IMR-90 (cell line): Measurements from ENCODE around the gene GPX4. TPM values are rescaled to one million over a fixed set of nuclear protein-coding genes. Genes with fewer than 3 reads are reported as not detected.

ENCODE experiments used
- ATAC-seq: fragments of 200-7000 bp; cut with Tn5 transposase; 2 replicates; pipeline ENCODE4 v1.9.1; 2020; ENCODE audit warnings: low read depth, mild to moderate bottlenecking, moderate library complexity
- BruUV-seq: library from RNA; stranded (reverse); fragments of 400-500 nt; replicated peaks from 2 replicates; lab custom pipeline; 2021; lab: Mats Ljungman, UMichigan
- CTCF ChIA-PET: fragments of 300-600 bp; formaldehyde crosslinking; extraction: SDS; loops from one replicate; lab custom pipeline; 2021; ENCODE audit warnings: antibody characterized with exemption; lab: Yijun Ruan, JAX
- POLR2A ChIA-PET: fragments of 300-600 bp; sonication (Branson Sonifier 250); formaldehyde crosslinking; loops from one replicate; lab custom pipeline; 2022; ENCODE audit warnings: antibody characterized with exemption; ENCODE audit not compliant: unreplicated experiment; lab: Charles Lee
- DNase-seq: peaks from one replicate; pipeline ENCODE4 v3.0.0; 2013
- H2AFZ ChIP-seq: replicated peaks from 2 replicates; pipeline ENCODE3; 2013; ENCODE audit warnings: low read length, mild to moderate bottlenecking; ENCODE audit not compliant: poor library complexity
- H2AK5ac ChIP-seq: 2 replicates; pipeline ENCODE4 v1.6.1; 2013; ENCODE audit warnings: low read depth, low read length, inconsistent platforms
- H2AK9ac ChIP-seq: replicated peaks from 2 replicates; pipeline ENCODE3; 2013; ENCODE audit warnings: mild to moderate bottlenecking, low read depth, low read length, moderate library complexity; ENCODE audit not compliant: poor library complexity
- H2BK120ac ChIP-seq: 2 replicates; pipeline ENCODE4 v1.6.1; 2013; ENCODE audit warnings: low read depth, low read length, inconsistent platforms
- H2BK15ac ChIP-seq: 3 replicates; pipeline ENCODE4 v1.6.1; 2013; ENCODE audit warnings: low read depth, low read length, inconsistent platforms
- H2BK20ac ChIP-seq: 2 replicates; pipeline ENCODE4 v1.6.1; 2013; ENCODE audit warnings: low read depth, mild to moderate bottlenecking, inconsistent platforms, low read length, moderate library complexity
- H2BK5ac ChIP-seq: 2 replicates; pipeline ENCODE4 v1.6.1; 2013; ENCODE audit warnings: mild to moderate bottlenecking, low read depth, low read length, inconsistent platforms; ENCODE audit not compliant: poor library complexity, severe bottlenecking
- H3K14ac ChIP-seq: replicated peaks from 2 replicates; pipeline ENCODE4 v1.6.1; 2013; ENCODE audit warnings: low read depth, low read length, inconsistent platforms
- H3K18ac ChIP-seq: 2 replicates; pipeline ENCODE4 v1.6.1; 2013; ENCODE audit warnings: low read depth, low read length, control low read depth
- H3K23ac ChIP-seq: 2 replicates; pipeline ENCODE4 v1.6.1; 2013; ENCODE audit warnings: low read depth, low read length, inconsistent platforms
- H3K27ac ChIP-seq: 2 replicates; pipeline ENCODE4 v1.5.1; 2013; ENCODE audit warnings: mild to moderate bottlenecking, control low read depth, low read length; ENCODE audit not compliant: insufficient read depth
- H3K27me3 ChIP-seq: 2 replicates; pipeline ENCODE4 v1.6.1; 2013; ENCODE audit warnings: low read length; ENCODE audit not compliant: control insufficient read depth, insufficient read depth
- H3K36me3 ChIP-seq: 2 replicates; pipeline ENCODE4 v1.6.1; 2013; ENCODE audit warnings: low read length, mixed read lengths; ENCODE audit not compliant: control insufficient read depth, insufficient read depth
- H3K4ac ChIP-seq: 2 replicates; pipeline ENCODE4 v1.6.1; 2013; ENCODE audit warnings: low read depth, low read length, inconsistent platforms
- H3K4me1 ChIP-seq: 2 replicates; pipeline ENCODE4 v1.6.1; 2013; ENCODE audit warnings: low read length, mixed read lengths; ENCODE audit not compliant: control insufficient read depth, insufficient read depth
- H3K4me2 ChIP-seq: 2 replicates; pipeline ENCODE4 v1.6.1; 2013; ENCODE audit warnings: low read depth, mild to moderate bottlenecking, control low read depth, low read length, moderate library complexity
- H3K4me3 ChIP-seq: 2 replicates; pipeline ENCODE4 v1.5.1; 2013; ENCODE audit warnings: low read depth, mild to moderate bottlenecking, control low read depth, low read length, moderate library complexity; ENCODE audit not compliant: insufficient read depth
- H3K56ac ChIP-seq: 2 replicates; pipeline ENCODE4 v1.6.1; 2013; ENCODE audit warnings: low read length, inconsistent platforms; ENCODE audit not compliant: insufficient read depth; ENCODE audit errors: extremely low read depth
- H3K79me1 ChIP-seq, 2 experiments: 2 replicates each; pipeline ENCODE4 v1.6.1; 2013; ENCODE audit warnings: low read length in 2 of 2, inconsistent platforms in 1 of 2, low read depth in 1 of 2
- H3K9ac ChIP-seq: 2 replicates; pipeline ENCODE4 v1.6.1; 2013; ENCODE audit warnings: low read depth, low read length, control low read depth
- H3K9me1 ChIP-seq: 2 replicates; pipeline ENCODE4 v1.6.1; 2013; ENCODE audit warnings: low read length, inconsistent platforms; ENCODE audit not compliant: insufficient read depth
- H3K9me3 ChIP-seq: 2 replicates; pipeline ENCODE4 v1.6.1; 2013; ENCODE audit warnings: low read length; ENCODE audit not compliant: control insufficient read depth, insufficient read depth
- H4K20me1 ChIP-seq: 2 replicates; pipeline ENCODE4 v1.6.1; 2013; ENCODE audit warnings: low read length, inconsistent platforms; ENCODE audit not compliant: insufficient read depth
- H4K5ac ChIP-seq: 2 replicates; pipeline ENCODE4 v1.6.1; 2013; ENCODE audit warnings: mild to moderate bottlenecking, low read depth, low read length, control low read depth
- H4K8ac ChIP-seq, 2 experiments: 2 replicates each; pipeline ENCODE4 v1.6.1; 2013; ENCODE audit warnings: low read depth in 2 of 2, low read length in 2 of 2, control low read depth in 1 of 2, inconsistent platforms in 1 of 2
- H4K91ac ChIP-seq: 2 replicates; pipeline ENCODE4 v1.6.1; 2013; ENCODE audit warnings: low read depth, low read length, inconsistent platforms; ENCODE audit not compliant: insufficient read depth
- BHLHE40 ChIP-seq: fragments of 150-350 bp; IDR thresholded peaks from 2 replicates; pipeline ENCODE4 v1.6.1; 2016; ENCODE audit warnings: mild to moderate bottlenecking, low read depth, low read length
- CEBPB ChIP-seq: IDR thresholded peaks from 2 replicates; pipeline ENCODE4 v1.6.1; 2012; ENCODE audit warnings: low read depth, low read length, improper control_type of control experiment
- CHD1 ChIP-seq: IDR thresholded peaks from 2 replicates; pipeline ENCODE4 v1.6.1; 2012; ENCODE audit warnings: low read depth, low read length, improper control_type of control experiment
- CTCF ChIP-seq: conservative IDR thresholded peaks from 2 replicates; pipeline ENCODE4 v1.5.1; 2012; ENCODE audit warnings: mild to moderate bottlenecking, low read depth, low read length, improper control_type of control experiment
- ELK1 ChIP-seq: fragments of 150-350 bp; IDR thresholded peaks from 2 replicates; pipeline ENCODE4 v1.6.1; 2016; ENCODE audit warnings: low read depth, mild to moderate bottlenecking, low read length, moderate library complexity, borderline replicate concordance
- MAFK ChIP-seq: IDR thresholded peaks from 2 replicates; pipeline ENCODE4 v1.6.1; 2012; ENCODE audit warnings: low read depth, low read length, improper control_type of control experiment
- MXI1 ChIP-seq: IDR thresholded peaks from 2 replicates; pipeline ENCODE4 v1.6.1; 2012; ENCODE audit warnings: low read depth, mild to moderate bottlenecking, low read length, moderate library complexity, borderline replicate concordance
- NFE2L2 ChIP-seq: fragments of 150-350 bp; IDR thresholded peaks from 2 replicates; pipeline ENCODE4 v1.6.1; 2016; ENCODE audit warnings: low read depth, mild to moderate bottlenecking, low read length
- RAD21 ChIP-seq: IDR thresholded peaks from 2 replicates; pipeline ENCODE4 v1.6.1; 2012; ENCODE audit warnings: low read length, improper control_type of control experiment
- RCOR1 ChIP-seq: IDR thresholded peaks from 2 replicates; pipeline ENCODE4 v1.6.1; 2012; ENCODE audit warnings: mild to moderate bottlenecking, low read length, improper control_type of control experiment; ENCODE audit not compliant: insufficient replicate concordance
- RFX5 ChIP-seq: IDR thresholded peaks from 2 replicates; pipeline ENCODE4 v1.8.0; 2012; ENCODE audit warnings: low read depth, mild to moderate bottlenecking, low read length, moderate library complexity
- SMC3 ChIP-seq: fragments of 150-350 bp; IDR thresholded peaks from 2 replicates; pipeline ENCODE4 v1.6.1; 2016; ENCODE audit warnings: low read depth, mild to moderate bottlenecking, antibody characterized with exemption, low read length, moderate library complexity
- USF2 ChIP-seq: fragments of 150-350 bp; IDR thresholded peaks from 2 replicates; pipeline ENCODE4 v1.6.1; 2017; ENCODE audit warnings: mild to moderate bottlenecking, antibody characterized with exemption, low read length, low read depth
- WGBS, 2 experiments: methylation state at CpG; one replicate each; pipeline versions ENCODE4 v1.1.5 to v1.1.7; 2013; ENCODE audit warnings: missing lambda C conversion rate in 2 of 2; ENCODE audit not compliant: insufficient read length in 1 of 2; ENCODE audit errors: extremely low coverage in 2 of 2; 5-methylcytosine and 5-hydroxymethylcytosine counted together
- dilution Hi-C: fragments of 300-500 bp; cut with HindIII; formaldehyde crosslinking; loops from one replicate; pipeline ENCODE4 v1.14.3; 2018; ENCODE audit warnings: low sequenced_read_pairs; ENCODE audit not compliant: unreplicated experiment
- in situ Hi-C: fragments of 300-500 bp; cut with MboI; formaldehyde crosslinking; loops from 3 replicates; pipeline ENCODE4 v1.14.3; 2019; ENCODE audit warnings: low sequenced_read_pairs, inconsistent platforms, mixed read lengths
- intact Hi-C: fragments of 100-400 bp; cut with micrococcal nuclease; formaldehyde crosslinking; loops from 2 replicates; pipeline ENCODE4 v1.10.0; 2022
- polyA plus RNA-seq, 3 experiments: library from polyadenylated mRNA; depleted of rRNA; stranded (reverse); fragments of >200 nt; gene quantifications; 2 replicates each; pipeline ENCODE4 v1.2.3, GENCODE V29; 2012; ENCODE audit warnings: low replicate concordance in 1 of 3
- total RNA-seq: library from RNA; depleted of rRNA; stranded (reverse); fragments of >200 nt; gene quantifications from 2 replicates; pipeline ENCODE4 v1.2.3, GENCODE V29; 2012

The GPX4 gene
- total and polyA plus RNA-seq, 2 of the 4 experiments (the other 2 are of a cell fraction) = 357 to 1,083 TPM

GRCh38 chr19:1107661-1108261, 4.0 kb downstream of the GPX4 start:
- no peaks in the 10 kb centered on the region for H3K9me3 ChIP-seq
- H2BK15ac ChIP-seq = no peak overlapping the region
- peaks cover 46% of the 10 kb centered on the region for H4K20me1 ChIP-seq
- peaks cover 6% of the 10 kb centered on the region for H3K4me1 ChIP-seq
- no peak overlapping the region for H2AK5ac ChIP-seq
- CTCF ChIA-PET = no interaction called here
- no peak overlapping the region for H4K5ac ChIP-seq
- no peak overlapping the region for H4K8ac ChIP-seq
- no peaks in the 10 kb centered on the region for H3K27me3 ChIP-seq
- 98% methylated on average over 5 of the region's 25 CpGs; no CpG with 5 or more reads in 1 of the 2 experiments for WGBS, 2 experiments
- H3K27ac ChIP-seq = no peak overlapping the region
- POLR2A ChIA-PET = no interaction called here
- no peak overlapping the region for H2AFZ ChIP-seq
- no peak overlapping the region for H3K4me2 ChIP-seq
- H2BK20ac ChIP-seq = no peak overlapping the region
- intact Hi-C loops (no loop called here), dilution Hi-C loops (no loop called here), in situ Hi-C loops (loop anchor here (5.0 kb wide), 1 partner anchor 95 kb away; no protein-coding TSS in a partner anchor)
- H3K4me3 ChIP-seq = no peak overlapping the region
- H3K9me1 ChIP-seq = 0 out of 2 replicates have a peak, but pooled peaks cover 2% of the 10 kb centered on the region
- H3K23ac ChIP-seq = no peak overlapping the region
- H3K4ac ChIP-seq = no peak overlapping the region
- no peak overlapping the region for H3K9ac ChIP-seq
- no TSS peak for BruUV-seq
- H2BK5ac ChIP-seq = no peak overlapping the region
- no peak for DNase-seq
- no peak overlapping the region for H3K18ac ChIP-seq
- no peak for TF ChIP-seq CHD1
- TF ChIP-seq RFX5 = no peak
- TF ChIP-seq NFE2L2 = no peak
- TF ChIP-seq SMC3 = no peak
- no peak for TF ChIP-seq BHLHE40
- TF ChIP-seq CEBPB = no peak
- TF ChIP-seq CTCF = no peak
- no peak for TF ChIP-seq RAD21
- no peak for TF ChIP-seq RCOR1
- TF ChIP-seq MAFK = no peak
- no peak for TF ChIP-seq MXI1
- no peak for TF ChIP-seq ELK1
- no peak for TF ChIP-seq USF2
- no peak overlapping the region for H2BK120ac ChIP-seq
- H4K91ac ChIP-seq = no peak overlapping the region
- peaks cover 65% of the 10 kb centered on the region for H3K36me3 ChIP-seq
- ATAC-seq = no peak
- no peak overlapping the region for H2AK9ac ChIP-seq
- H3K56ac ChIP-seq = no peak overlapping the region
- H3K14ac ChIP-seq = no peak overlapping the region
- peaks cover 0 to 30% of the 10 kb centered on the region in 2 experiments; a peak in 3 of 4 replicates for H3K79me1 ChIP-seq
